Central memory CD4-positive, alpha-beta T cell (primary cell): Measurements from ENCODE around the gene FAM241B.

Experiments used
- DNase-seq: peaks from one replicate; pipeline ENCODE4 v3.0.0; 2022

FAM241B gene

DNA sequence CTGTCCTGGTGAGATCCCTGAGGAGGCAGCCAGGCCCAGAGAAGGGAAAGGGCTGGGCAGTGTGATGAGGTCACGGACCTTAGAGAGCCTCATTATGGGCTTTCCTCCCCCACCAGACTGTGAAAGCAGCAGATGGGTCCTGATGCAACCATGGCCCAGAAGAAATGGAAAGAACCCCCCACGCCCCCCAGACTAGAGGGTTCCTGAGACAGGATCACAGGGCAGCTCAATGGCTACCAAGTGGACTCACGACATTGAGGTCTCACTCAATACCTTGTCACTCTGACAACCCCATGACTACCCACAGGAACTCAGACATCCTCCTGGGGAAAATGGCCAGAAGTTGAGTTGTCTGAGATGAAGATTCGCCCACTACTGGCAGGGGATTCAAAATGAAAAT lies 36.7 kb downstream of the FAM241B start:
- no peak for DNase-seq

GRCh38 chr10:69668721-69669120 lies 38.7 kb downstream of the FAM241B start:
- no peak for DNase-seq

DNA sequence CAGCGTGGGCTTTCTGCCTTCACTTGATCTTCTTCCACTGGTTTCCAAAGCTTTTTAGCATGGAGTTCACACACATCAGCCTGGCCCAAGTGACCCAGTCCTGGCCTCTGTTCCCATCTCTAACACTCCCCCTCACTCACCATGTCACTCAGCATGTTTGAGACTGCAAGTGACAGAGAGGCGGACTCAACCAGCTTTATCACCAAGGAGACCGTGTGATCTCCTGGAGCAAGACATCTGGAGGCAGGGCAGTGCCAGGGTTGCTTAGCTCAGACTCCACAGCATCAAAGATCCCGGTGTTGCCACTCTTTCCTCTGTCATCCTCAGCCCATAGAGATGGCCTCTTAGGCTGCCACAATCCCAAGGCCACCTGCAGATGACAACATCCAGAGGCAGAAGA lies 39.4 kb downstream of the FAM241B start:
- no peak for DNase-seq

- DNase-seq, result no peak
These were observed 43.5 kb downstream of the FAM241B start for GRCh38 chr10:69673521-69673920.

- DNase-seq, result no peak
These were observed 44.7 kb downstream of the FAM241B start for GRCh38 chr10:69674786-69675185.

- DNase-seq, result no peak
These were observed 46.3 kb downstream of the FAM241B start for GRCh38 chr10:69676301-69676700.

DNA sequence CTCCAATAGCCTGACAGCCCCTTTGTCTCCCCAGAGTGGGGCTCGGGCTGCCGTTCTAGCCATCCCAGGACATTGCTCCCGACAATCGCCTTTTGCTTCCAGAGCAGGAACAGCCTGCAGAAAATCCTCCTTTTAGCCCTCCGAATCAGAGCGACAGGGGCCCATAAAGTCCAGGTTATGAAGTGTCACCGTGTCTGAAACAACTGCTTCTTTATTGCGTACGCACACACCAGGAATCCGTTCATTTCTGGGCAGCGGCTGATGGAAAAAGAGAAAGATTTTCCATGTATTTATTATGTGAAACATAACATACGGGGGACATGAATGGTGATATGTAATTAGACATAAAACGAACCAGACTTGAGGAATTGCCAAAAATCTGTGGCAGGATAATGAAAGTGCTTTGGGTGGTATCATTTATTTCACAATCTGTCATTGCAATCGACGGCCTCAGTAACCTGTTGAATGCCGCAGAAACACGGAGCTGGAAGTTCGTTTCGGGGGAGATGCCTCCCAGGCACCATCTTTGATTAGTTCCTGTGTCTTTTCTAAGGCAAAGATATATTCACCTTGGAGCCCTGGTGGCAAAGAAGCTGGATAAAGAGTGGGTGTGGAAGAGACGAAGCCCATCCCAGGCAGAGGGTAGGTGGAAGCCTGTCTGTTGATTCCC lies 48.1 kb downstream of the FAM241B start:
- no peak for DNase-seq

DNA sequence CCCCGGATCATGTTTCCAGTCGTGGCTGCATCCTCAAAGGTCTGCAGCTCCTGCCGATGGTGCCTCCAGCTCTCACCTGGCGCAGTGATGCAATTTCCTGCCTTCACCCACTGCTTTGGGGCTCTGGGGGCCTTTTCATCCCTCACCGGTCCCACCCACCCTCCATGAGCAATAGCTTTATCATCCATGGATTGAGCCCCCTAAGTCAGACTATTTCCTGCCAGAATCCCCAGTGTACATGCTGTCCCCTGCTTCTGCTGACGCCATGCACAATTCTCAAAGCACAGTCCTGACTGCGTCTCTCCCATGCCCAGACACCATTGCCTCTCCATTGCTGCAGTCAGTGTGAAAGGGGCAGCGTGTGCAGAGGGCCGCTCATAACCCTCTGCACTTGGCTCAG lies 49.7 kb downstream of the FAM241B start:
- DNase-seq, result no peak

DNA sequence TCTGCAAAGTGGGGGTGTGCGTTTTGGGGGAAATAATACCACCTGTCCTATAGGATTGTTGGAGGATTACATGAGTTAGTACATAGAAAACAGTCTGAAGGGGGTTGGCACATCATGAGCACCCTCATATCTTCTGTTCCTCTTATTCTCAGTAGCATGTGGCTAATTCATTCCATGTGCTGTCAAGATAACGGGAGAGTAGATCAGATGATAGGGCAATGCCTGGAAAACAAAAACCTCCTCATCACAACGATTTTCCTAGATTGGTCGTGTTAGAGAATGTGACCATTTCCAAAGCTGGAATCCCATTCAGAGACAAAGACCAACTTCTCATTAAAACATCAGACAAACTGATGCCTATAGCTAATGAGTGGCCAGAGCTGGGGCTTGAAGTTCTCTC lies 50.6 kb downstream of the FAM241B start:
- DNase-seq, result no peak

- DNase-seq, result no peak
These were observed 51.4 kb downstream of the FAM241B start for GRCh38 chr10:69681436-69681835.

GRCh38 chr10:69682955-69683474 lies 53.0 kb downstream of the FAM241B start:
- DNase-seq, result no peak
